Activated CD4-positive, alpha-beta T cell treated with anti-CD3 and anti-CD28 coated beads for 1 hour (primary cell): Measurements from ENCODE around the gene NAMPT.
"Not testable (repeated sequence)": the region's sequence is repeated elsewhere in the genome, so short reads cannot be mapped to it uniquely, and the experiment has no call there.

Source experiments
- DNase-seq: peaks from one replicate; pipeline ENCODE4 v3.0.0-alpha.2; 2020

The NAMPT gene

DNA sequence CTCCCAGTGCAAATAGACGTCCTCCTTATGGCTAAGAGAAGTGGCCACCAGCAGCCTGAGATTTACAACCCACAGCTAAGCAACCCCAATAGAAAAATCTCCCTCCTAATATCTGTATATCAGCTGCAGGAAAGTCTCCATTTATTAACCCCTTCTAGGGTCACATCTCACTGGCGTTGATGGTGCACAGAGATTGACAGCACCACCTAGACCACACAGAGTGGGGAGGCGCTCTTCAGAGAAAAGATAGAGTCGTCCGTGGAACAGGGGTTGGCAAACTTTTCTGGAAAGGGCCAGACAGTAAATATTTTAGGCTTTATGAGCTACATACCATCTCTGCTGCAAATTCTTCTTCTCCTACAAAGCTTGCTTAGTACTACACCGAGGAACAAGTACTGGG, 60.0 kb downstream of the NAMPT start:
- DNase-seq = no peak

DNA sequence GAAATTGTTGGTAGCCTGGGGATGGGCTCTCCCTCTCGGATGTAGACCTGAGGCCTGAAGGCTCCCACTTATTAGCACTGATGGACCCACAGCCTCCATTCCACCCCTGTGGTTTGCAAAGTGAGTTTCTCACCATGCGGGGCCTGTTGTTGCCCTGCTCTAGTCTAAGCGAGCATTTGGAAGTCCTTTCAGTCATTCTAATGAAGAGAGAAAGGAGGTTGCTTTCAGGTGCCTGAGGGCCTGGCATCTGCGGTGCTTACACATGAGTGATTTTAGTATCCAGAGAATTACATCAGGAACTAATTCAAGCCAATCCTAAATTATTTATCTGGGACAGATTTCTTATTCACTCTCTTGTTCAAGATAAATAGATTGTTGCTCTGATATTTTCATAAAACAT, 61.6 kb downstream of the NAMPT start:
- DNase-seq = no peak

DNA sequence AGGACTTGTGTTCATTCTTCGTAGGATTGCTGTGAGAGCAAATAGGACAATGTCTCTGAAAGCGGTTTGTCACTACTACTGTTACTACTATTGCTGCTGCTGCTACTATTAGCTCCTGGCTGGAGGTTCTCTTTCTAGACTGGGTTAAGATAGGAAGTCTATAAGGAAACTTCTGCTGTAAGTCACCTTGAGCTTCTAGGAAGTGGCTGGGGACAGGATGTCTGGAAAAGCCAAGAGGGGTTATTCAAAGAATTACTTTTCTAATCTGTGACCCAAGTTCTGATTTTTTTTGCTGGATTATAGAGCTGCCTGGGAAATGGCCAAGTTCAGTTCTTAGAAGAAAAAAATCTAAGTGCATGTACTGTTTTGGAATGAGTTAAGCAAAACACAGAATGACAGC, 62.2 kb downstream of the NAMPT start:
- no peak for DNase-seq

DNA sequence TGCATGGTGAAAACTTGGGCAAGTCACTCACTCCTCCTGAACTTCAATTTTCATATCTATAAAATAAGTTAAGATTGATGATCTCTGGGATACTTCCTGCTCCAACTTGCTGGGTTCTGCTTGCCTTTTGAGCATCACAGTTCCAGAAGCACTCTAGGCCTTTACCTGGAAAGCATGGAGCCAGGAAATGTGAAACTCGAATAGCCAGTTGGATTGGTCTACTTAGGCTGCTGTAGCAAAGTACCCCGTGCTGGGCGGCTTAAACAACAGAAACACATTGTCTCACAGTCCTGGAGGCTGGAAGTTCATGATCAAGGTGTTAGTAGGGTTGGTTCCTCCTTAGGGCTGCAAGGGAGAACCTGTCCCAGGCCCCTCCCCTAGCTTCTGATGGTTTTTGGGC, 64.5 kb downstream of the NAMPT start:
- no peak for DNase-seq

DNA sequence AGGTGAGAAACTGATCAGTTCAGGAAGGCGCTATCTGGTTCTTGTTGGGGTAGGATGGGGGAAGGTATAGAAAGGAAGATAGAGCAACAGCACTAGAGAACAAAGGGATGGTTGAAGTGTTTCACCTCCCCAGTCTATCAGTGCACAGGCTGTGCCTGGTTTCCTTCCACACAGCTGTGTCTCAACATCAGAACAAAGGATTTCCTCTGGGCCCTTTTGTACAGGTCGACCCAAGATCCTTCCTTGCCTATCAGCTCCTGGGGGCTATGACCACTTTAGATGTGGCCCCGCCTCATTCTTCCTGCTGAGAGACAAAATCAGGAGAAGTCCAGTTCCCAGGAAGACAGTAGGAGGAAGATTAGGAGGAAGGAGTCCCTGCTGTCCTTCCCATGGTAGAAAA, 65.6 kb downstream of the NAMPT start:
- DNase-seq = no peak

DNA sequence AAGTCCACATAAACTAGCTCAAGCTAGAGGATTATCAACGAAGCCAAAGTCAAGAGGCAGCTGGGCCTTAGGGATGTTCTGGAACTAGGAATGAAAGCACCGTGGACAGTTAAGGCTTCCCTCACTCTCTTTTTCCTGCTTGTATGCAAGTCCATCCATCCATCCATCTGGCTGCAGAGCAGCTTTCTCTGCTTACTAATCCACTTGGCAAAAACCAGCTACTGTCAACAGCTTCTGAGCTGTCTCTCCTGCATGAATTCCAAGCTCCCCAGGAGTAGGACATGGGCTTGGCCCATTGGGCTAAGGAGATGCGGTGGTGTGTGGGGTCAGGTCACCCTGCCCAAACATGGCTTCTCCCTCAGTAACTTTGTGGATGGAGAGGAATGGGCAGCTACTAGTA, 66.2 kb downstream of the NAMPT start:
- DNase-seq = no peak

DNA sequence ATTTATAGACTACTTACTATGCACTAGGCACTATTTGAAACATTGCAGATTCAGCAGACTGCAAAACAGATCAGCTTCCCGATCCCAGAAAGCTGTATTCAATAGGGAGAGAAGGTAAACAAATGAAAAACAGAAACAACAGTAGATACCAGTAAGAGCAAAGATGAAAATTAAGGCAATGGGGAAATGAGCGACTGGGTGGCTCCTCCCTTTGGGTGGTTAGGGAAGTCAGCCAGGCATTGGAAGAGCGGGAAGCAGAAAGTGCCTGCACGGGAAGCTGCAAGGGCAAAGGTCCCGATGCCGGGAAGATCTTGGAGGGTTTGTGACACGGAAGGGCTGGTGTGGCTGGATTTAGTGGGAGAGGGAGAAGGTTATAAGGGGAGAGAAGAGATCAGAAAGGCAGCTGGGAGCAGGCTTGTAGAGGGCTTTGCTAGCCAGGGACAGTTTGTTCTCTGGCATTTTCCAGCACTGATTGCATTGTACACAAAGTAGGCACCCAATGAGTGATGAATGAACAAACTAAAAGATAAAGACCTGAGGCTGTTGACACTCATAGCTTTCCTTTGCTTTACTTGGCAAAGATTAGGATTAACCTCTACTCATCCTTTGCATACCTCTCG, 67.8 kb downstream of the NAMPT start:
- DNase-seq = no peak

DNA sequence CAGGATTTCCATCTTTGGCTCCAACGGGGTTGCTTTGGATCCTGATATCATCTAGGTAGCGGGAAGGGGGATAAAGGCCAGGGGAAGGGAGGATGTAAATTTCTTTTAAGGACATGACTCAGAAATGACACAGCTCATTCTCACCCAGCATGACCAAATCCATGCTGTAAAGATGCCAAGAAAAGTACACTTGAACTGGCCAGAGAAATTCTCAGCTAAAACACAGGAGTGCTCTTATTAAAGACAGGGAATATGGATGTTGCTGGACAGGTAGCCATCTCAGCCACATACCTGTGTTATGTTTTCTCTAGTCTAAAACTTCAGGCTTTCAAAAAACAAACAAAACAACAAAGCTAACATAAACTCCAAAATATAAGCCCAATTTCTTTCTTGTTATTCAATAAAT, 68.3 kb downstream of the NAMPT start:
- no peak for DNase-seq

DNA sequence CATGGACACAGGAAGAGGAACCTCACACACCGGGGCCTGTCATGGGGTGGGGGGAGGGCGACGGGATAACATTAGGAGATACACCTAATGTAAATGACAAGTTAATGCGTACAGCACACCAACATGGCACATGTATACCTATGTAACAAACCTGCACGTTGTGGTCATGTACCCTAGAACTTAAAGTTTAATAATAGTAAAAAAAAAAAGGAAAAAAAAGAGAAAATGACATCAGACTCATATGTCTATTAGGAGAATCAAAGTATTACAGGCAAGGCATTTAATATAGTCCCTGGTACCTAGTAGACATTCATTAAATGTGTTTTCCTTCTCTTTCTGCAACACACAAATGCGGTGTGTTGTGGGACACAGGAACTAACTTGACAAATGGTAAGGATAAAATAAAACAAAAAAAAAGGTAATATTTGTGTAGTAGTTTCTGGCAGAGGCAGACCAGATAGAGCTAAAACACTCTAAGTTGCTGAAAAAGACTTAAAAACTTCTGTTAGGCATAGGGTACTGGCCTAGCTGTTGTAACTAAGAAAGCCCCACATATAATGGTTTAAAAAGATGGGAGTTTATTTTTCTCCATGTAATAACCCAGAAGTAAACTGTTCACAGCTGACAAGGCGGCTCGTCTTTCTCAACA, 68.8 kb downstream of the NAMPT start:
- no peak for DNase-seq

DNA sequence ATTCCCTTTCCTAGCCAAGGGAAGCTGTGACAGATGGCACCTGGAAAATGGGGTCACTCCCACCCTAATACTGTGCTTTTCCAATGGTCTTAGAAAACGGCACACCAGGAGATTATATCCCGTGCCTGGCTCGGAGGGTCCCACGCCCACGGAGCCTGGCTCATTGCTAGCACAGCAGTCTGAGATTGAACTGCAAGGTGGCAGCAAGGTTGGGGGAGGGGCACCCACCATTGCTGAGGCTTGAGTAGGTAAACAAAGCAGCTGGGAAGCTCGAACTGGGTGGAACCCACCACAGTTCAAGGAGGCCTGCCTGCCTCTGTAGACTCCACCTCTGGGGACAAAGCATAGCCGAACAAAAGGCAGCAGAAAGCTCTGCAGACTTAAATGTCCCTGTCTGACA, 75.8 kb downstream of the NAMPT start:
- not testable (repeated sequence) for DNase-seq

DNA sequence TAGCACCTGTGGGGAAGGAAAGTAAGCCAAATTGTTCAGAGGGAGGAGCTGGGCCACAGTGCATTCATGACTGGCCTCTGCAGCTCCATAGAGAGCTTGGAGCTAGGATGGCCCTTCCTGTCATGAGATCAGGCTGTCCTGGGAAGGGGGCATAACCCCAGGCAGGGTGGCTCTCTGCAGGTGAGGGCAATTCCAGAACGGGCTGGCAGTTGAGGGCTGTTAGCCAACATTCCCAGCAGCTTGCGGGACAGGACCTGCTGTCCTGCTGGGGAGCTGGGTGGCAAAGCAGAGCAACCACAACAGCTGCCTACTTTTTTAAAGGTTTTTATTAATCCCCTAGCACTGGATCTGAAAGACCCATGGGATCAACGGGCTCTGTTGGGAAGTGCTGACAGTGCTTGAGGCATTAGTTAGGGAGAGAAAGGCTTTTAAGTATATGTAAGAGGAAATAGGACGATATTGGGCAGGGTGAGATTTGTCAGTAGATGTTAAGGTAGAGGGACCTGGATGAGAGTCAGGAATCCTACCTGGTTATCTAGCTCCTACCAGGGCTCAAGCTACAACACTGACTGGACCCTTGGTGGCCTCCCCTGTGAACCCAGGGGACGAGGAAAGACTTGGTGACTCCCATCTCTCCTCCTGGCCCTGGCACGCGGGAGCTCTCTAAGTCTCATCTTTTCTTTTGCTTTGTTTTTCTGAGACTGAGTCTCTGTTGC, 77.8 kb downstream of the NAMPT start:
- no peak for DNase-seq

DNA sequence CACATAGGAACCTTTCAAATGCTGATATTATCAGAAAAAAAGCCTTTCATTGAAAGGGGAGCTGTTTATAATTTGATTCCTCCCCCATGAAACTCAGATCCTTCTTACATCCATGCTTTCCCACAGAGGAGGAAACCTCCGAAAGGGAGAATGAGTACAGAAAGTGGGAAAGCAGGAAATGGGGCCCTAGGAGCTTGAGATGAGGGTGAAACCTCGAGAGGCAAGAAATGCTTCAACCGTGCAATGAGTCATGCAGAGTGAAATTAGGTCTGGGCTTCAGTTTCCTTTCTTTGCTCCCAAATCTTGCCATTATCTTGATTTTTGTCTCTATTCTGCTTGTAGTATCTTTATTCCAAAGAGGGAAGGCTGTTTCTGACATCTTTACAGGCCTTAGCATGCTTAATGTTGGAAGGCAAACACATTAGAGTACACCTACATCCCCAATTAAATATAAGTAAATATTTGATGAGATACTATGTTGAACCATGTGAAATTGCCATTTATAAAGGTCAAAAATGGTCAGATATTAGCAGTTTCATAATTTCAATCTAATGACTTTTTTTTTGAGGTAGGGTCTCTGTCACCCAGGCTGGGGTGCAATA, 79.1 kb downstream of the NAMPT start:
- DNase-seq = no peak

DNA sequence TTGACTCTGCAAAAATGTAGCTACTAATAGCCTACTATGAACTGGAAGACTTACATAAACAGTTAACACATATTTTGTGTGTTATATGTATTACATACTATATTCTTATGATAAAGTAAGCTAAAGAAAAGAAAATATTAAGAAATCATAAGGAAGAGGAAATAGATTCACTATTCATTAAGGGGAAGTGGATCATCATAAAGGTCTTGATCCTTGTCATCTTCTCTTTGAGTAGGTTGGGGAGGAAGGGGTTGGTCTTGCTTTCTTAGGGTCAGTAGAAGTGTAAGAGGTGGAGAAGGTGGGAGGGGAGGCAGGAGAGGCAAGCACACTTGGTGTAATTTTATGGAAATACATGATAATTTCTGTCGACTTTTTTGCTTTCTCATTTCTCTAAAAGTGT, 81.3 kb downstream of the NAMPT start:
- no peak for DNase-seq

DNA sequence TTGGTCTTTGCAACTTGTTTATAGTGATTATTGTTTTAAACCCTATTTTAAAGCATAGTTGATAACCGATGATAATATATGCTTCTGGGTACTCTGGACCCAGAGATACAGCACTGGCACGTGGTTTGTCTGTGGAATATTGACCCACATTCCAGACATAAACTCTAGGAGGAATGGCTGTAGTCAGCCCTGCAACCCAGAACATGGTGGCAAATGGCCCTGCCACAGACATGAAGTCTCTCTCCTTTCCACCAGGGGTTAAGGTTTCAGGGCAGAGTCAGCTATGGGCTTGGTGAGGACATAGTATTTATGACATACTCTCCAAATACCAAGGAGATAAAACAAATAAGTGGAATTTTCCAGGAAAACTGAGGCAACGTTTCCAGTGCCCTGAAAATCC, 83.6 kb downstream of the NAMPT start:
- no peak for DNase-seq

DNA sequence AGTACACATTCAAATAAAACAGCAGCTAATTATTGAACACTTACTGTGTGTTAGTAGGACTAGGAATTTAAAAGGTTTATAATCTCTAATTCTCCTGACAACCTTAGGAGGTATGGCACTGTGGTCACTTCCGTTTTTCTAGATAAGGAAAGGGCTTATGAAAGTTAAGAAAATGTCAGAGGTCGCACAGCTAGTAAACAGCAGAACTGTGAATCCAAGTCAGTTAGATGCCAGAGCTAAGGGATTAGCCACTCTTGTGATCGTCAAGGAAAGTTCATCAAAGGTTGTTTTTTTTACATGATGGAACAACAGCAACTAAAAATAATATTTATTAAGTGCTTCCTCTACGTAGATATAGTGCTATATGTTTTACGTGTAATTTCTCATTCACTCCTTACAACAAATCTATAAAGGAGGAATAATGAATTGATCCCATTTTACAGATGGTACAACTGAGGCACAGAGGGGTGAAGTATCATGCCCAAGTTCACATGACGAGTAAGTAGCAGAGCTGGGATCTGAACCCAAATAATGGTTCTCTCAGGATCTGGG, 84.9 kb downstream of the NAMPT start:
- no peak for DNase-seq

DNA sequence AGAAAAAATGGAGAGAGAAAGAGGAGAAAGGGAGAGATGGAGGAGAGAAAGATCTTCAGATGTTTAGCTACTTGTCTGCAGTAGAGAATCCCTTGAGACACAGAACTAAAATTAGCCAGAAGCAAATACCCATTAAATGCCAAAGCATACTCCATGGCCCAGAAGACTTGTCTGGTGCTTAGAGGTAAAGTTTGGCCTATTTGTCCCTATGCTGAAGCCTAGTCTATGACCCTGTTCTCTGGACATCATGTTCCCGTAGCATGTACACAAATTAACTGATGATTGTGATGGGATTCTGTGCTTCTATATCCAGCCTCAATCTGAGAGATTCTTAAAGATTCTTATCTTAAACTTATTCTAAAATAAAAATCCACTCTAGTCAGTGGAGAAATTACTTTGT, 85.8 kb downstream of the NAMPT start:
- no peak for DNase-seq
